HepG2 (cell line): ENCODE results near the gene CD300LF. TPM values are rescaled to one million over a fixed set of nuclear protein-coding genes. Genes with fewer than 3 reads are reported as not detected.
A peak's percentile ranks its signal among the peaks of the same experiment; 100 is the strongest.

ENCODE experiments used
- CBX1 ChIP-seq: IDR thresholded peaks from one replicate; pipeline ENCODE4 v1.6.1; 2016; ENCODE audit warnings: antibody characterized with exemption, low read depth
- HOXD1 ChIP-seq: sonication (generic); formaldehyde crosslinking; IDR thresholded peaks from 2 replicates; pipeline ENCODE4 v1.5.0; 2020; ENCODE audit warnings: missing genetic modification reagents
- NCOA1 ChIP-seq: sonication (generic); formaldehyde crosslinking; IDR thresholded peaks from 2 replicates; pipeline ENCODE4 v1.9.0; 2021; ENCODE audit warnings: missing genetic modification reagents
- NR2F6 ChIP-seq, 2 experiments: IDR thresholded peaks; 2 replicates each; pipeline ENCODE4 v1.6.1; 2016; ENCODE audit warnings: antibody characterized with exemption in 1 of 2, mild to moderate bottlenecking in 1 of 2
- NR3C1 ChIP-seq: sonication (generic); formaldehyde crosslinking; IDR thresholded peaks from 2 replicates; pipeline ENCODE4 v1.4.0; 2020; ENCODE audit warnings: missing genetic modification reagents
- RORA ChIP-seq: sonication (generic); formaldehyde crosslinking; IDR thresholded peaks from 2 replicates; pipeline ENCODE4 v1.5.0; 2020; ENCODE audit warnings: mild to moderate bottlenecking, missing genetic modification reagents, moderate library complexity
- ZBTB3 ChIP-seq: sonication (generic); formaldehyde crosslinking; IDR thresholded peaks from 2 replicates; pipeline ENCODE4 v1.4.0; 2020; ENCODE audit warnings: low read depth, mild to moderate bottlenecking, moderate library complexity, missing genetic modification reagents, borderline replicate concordance
- ZNF10 ChIP-seq: sonication (generic); formaldehyde crosslinking; IDR thresholded peaks from 2 replicates; pipeline ENCODE4 v1.4.0; 2020; ENCODE audit warnings: mild to moderate bottlenecking, low read depth, missing genetic modification reagents, borderline replicate concordance
- ZNF18 ChIP-seq: sonication (generic); formaldehyde crosslinking; IDR thresholded peaks from 2 replicates; pipeline ENCODE4 v1.8.0; 2022; ENCODE audit warnings: mild to moderate bottlenecking, missing genetic modification reagents; ENCODE audit not compliant: insufficient replicate concordance
- ZNF317 ChIP-seq: sonication (generic); formaldehyde crosslinking; IDR thresholded peaks from 2 replicates; pipeline ENCODE4 v1.5.0; 2020; ENCODE audit warnings: mild to moderate bottlenecking, missing genetic modification reagents
- ZNF607 ChIP-seq: sonication (generic); formaldehyde crosslinking; IDR thresholded peaks from 2 replicates; pipeline ENCODE4 v1.5.1; 2020; ENCODE audit warnings: missing genetic modification reagents, mild to moderate bottlenecking, borderline replicate concordance
- ZNF703 ChIP-seq: sonication (generic); formaldehyde crosslinking; IDR thresholded peaks from 2 replicates; pipeline ENCODE4 v1.5.1; 2020; ENCODE audit warnings: missing genetic modification reagents, mild to moderate bottlenecking, moderate library complexity, borderline replicate concordance
- polyA plus RNA-seq, 8 experiments: library from polyadenylated mRNA; depleted of rRNA in 3 of 8; stranded (reverse) in 7 of 8; unstranded in 1 of 8; fragments of >200 nt; fragmentation: Illumina TruSeq in 4 of 8; extraction: Trizol in 4 of 8; gene quantifications; 2 replicates each; pipeline versions ENCODE4 v1.2.1 to v1.2.3, GENCODE V29; 2011 to 2016; ENCODE audit warnings: low read depth in 4 of 8, missing spikeins in 1 of 8, mixed read lengths in 1 of 8; ENCODE audit not compliant: insufficient read depth in 1 of 8
- total RNA-seq, 5 experiments: library from RNA; depleted of rRNA; stranded (reverse); fragments of >200 nt; fragmentation: Illumina TruSeq; extraction: Trizol; gene quantifications; 2 replicates each; pipeline ENCODE4 v1.2.3, GENCODE V29; 2016; ENCODE audit warnings: low read depth in 1 of 5
- TF ChIP-seq, protein P1 (sequence below): IDR thresholded peaks from 2 replicates; pipeline ENCODE4 v1.6.1; 2016; ENCODE audit warnings: low read depth, control low read depth
- TF ChIP-seq, protein P2 (sequence below): sonication (generic); formaldehyde crosslinking; IDR thresholded peaks from 2 replicates; pipeline ENCODE4 v1.4.0; 2020; ENCODE audit warnings: missing genetic modification reagents, borderline replicate concordance
- TF ChIP-seq, protein P3 (sequence below): sonication (generic); formaldehyde crosslinking; IDR thresholded peaks from 2 replicates; pipeline ENCODE4 v1.4.0; 2020; ENCODE audit warnings: missing genetic modification reagents

Gene CD300LF
- total and polyA plus RNA-seq, 2 of the 13 experiments (the other 11 are each of a cell fraction or from before 2014, with no cell fraction given): not detected

DNA sequence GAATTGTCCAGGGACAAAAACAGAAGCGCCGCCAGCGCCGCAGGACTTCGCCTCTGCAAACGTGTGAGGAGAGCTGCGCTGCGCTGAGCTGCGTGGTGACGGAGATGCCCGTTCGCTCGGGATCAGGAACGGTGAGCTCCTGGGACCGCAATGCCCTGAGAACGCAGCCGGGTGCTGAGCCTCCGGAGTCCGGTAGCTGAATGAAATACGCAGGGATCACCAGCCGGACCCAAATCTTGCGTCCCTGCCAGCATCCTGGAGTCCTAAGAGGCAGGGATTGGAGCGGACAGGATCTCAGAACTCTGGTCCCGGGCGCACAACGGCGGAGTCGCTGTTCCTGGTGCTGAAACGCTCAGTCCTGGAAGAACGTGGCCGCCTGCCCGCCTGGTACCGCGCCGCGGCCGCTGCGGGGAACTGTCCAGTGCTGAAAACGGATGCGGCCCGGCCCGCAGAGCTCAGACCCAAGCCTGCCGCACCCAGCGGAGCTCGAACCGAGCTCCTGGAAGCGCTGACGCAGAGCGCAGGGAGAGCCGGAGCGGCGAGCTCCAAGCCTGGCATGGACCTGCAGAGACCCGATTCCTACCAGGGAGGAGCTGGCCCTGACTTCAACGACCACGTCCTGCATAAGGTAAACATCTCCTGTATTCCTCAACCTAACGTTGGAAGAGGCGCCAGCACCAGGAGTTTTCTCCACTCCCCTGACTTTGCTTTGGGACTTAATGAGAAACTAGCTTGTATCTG is 41.5 kb downstream of the CD300LF start (continued):
- TF ChIP-seq NR3C1 (CRISPR knock-in tag): peak; percentile 96
- peak; percentile 100 for TF ChIP-seq ZNF607 (CRISPR knock-in tag)
- TF ChIP-seq ZNF317 (CRISPR knock-in tag): peak; percentile 97
- TF ChIP-seq, protein P1, sequence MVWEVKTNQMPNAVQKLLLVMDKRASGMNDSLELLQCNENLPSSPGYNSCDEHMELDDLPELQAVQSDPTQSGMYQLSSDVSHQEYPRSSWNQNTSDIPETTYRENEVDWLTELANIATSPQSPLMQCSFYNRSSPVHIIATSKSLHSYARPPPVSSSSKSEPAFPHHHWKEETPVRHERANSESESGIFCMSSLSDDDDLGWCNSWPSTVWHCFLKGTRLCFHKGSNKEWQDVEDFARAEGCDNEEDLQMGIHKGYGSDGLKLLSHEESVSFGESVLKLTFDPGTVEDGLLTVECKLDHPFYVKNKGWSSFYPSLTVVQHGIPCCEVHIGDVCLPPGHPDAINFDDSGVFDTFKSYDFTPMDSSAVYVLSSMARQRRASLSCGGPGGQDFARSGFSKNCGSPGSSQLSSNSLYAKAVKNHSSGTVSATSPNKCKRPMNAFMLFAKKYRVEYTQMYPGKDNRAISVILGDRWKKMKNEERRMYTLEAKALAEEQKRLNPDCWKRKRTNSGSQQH: peak; percentile 100
- TF ChIP-seq RORA (CRISPR knock-in tag): peak; percentile 73; the same call in 1 of the 2 replicates
- TF ChIP-seq, protein P2, sequence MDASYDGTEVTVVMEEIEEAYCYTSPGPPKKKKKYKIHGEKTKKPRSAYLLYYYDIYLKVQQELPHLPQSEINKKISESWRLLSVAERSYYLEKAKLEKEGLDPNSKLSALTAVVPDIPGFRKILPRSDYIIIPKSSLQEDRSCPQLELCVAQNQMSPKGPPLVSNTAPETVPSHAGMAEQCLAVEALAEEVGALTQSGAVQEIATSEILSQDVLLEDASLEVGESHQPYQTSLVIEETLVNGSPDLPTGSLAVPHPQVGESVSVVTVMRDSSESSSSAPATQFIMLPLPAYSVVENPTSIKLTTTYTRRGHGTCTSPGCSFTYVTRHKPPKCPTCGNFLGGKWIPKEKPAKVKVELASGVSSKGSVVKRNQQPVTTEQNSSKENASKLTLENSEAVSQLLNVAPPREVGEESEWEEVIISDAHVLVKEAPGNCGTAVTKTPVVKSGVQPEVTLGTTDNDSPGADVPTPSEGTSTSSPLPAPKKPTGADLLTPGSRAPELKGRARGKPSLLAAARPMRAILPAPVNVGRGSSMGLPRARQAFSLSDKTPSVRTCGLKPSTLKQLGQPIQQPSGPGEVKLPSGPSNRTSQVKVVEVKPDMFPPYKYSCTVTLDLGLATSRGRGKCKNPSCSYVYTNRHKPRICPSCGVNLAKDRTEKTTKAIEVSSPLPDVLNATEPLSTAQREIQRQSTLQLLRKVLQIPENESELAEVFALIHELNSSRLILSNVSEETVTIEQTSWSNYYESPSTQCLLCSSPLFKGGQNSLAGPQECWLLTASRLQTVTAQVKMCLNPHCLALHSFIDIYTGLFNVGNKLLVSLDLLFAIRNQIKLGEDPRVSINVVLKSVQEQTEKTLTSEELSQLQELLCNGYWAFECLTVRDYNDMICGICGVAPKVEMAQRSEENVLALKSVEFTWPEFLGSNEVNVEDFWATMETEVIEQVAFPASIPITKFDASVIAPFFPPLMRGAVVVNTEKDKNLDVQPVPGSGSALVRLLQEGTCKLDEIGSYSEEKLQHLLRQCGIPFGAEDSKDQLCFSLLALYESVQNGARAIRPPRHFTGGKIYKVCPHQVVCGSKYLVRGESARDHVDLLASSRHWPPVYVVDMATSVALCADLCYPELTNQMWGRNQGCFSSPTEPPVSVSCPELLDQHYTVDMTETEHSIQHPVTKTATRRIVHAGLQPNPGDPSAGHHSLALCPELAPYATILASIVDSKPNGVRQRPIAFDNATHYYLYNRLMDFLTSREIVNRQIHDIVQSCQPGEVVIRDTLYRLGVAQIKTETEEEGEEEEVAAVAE: peak; percentile 98
- TF ChIP-seq HOXD1 (CRISPR knock-in tag): peak; percentile 100
- peak; percentile 97; the same call in 1 of the 2 replicates for TF ChIP-seq ZBTB3 (CRISPR knock-in tag)
- TF ChIP-seq, protein P3, sequence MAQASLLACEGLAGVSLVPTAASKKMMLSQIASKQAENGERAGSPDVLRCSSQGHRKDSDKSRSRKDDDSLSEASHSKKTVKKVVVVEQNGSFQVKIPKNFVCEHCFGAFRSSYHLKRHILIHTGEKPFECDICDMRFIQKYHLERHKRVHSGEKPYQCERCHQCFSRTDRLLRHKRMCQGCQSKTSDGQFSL (CRISPR knock-in tag): peak; percentile 94; the same call in 1 of the 2 replicates
- TF ChIP-seq NCOA1 (CRISPR knock-in tag): peak; percentile 99
- peak; percentile 63 for TF ChIP-seq CBX1
- TF ChIP-seq ZNF18 (CRISPR knock-in tag): peak; percentile 99
- no peak for TF ChIP-seq NR2F6 (IDR thresholded peaks at IDR 0.05)
- TF ChIP-seq NR2F6 (CRISPR knock-in tag; IDR thresholded peaks at IDR 0.05): peak; percentile 89
- peak; percentile 99 for TF ChIP-seq ZNF703 (CRISPR knock-in tag)
- TF ChIP-seq ZNF10: peak; percentile 91; the same call in 1 of the 2 replicates
